ENCODE measurements around the gene TM4SF1.
A peak's percentile ranks its signal among the peaks of the same experiment; 100 is the strongest.
"Not testable (repeated sequence)": the region's sequence is repeated elsewhere in the genome, so short reads cannot be mapped to it uniquely, and the experiment has no call there.

The TM4SF1 gene

DNA sequence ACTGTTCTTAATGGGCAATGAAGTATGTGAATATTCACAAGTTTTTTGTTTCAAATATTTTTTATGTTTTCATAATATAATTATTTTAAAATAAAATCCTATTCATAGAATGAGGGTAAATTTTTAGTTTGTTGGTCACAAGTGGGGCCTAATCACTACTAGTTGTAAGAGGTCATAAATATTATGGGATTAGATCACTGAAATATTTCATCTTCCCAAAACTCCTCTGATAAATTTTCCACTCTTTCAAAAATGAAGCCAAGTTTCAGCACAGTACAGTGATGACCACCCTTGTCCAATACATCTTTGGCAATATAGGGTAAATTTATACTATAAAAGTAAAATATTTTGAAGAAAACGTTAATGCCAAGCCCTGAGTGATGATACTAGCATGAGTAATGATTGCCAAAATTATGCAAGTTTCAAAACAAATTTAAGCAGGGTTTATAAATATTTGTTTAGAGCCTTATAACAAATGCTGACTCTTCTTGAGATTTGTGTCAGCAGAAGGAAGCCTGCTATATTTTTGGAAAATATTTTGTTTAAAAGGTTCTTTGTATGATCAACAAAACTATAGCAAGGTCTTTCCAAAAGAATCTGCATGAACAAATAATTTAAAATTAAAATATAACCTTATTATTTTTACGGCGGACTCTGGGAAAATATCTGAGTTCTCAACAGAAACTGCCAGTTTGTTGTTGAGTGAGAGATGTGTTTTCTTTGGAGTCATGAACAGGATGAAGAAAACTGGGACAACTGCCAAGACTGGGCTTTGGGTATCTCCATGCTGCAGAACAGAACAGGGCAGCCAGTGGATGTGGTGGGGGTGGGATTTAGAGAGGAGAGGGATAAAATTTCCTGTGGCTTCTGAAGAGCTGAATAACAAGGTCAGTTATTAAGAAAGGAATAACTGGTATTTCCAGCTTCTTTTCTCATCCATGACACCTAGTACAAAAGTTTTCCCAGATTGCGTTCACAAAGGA lies 17.9 kb upstream of the TM4SF1 start:
- no peak for DNase-seq (ENCODE audit: low read depth in 2 of 2)

DNA sequence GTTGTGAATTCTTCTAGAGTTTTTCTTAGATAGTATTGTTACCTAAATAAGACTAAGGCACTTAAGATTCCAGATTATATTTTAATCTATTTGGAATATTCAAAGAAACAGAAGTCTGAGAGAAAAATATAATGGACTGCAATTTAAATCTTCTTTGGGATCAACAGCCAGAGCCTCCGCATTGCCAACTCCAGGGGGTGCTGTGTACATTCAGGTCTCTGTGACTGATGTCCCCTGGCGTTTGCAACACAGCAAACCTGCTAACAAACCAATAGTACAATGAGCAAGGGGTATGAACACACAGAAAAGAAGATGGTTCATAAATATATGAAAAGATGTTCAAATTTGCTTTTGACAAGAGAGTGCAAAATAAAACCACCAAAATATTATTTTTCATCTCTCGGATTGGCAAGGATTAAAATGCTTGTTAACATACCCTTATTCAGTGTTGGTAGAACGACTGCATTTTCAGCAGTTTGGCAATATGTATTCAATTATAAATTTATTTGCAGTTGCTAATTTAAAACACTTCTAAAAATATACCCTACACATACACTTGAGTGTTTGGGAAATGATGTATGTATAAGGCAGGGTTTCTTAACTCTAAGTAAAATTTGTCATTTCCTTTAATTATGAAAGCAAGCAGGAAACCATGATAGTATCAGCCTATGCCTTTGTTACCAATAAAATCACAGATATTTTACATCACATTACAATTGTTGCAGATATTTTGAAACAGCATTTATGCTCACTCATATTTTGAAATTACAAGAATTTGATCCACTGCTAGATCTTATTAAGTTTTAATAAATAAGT lies 16.1 kb upstream of the TM4SF1 start:
- DNase-seq (ENCODE audit: low read depth in 2 of 2), result peak in 1 of 2 donors; percentile 1

DNA sequence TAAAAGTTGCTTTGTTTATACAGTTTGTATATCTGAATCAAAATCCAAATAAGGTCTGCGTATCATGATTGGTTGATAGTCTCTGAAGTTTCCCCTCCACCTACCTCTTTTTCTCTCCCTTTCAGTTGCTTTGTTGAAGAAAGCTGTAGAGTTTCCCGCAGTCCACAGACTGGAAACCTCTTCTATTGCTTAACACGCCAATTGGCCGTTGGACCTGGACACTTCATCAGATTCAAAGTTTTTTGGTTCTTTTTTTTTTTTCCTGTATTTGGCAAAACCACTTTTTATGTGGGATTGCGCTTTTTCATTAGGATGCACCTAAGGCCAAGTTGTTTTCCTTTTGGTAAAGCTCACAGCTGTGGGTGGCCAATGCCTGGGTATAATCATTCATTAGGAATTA lies 14.5 kb upstream of the TM4SF1 start:
- no peak for DNase-seq (ENCODE audit: low read depth in 2 of 2)

DNA sequence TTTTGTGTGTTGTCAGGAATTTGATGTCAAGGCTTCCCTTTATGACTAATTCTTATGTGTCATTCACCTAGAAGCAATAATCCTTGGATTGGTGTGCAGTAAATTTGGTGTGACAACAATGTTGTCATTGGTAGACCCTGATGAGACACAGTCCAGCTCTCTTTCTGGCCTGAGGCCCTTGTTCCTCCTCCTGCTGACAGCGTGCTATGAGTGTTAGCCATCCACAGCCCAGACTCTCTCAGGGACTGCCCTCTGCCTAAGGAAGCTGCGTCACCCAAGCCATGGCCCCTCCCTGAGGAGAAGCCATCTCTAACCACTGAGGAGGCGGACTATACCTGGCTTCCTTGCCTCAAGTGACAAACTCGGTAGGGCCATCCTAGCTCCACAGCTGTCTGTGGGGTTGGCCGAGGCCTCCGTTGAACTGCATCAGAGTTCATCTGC lies 13.3 kb upstream of the TM4SF1 start:
- DNase-seq (ENCODE audit: low read depth in 2 of 2), result no peak

DNA sequence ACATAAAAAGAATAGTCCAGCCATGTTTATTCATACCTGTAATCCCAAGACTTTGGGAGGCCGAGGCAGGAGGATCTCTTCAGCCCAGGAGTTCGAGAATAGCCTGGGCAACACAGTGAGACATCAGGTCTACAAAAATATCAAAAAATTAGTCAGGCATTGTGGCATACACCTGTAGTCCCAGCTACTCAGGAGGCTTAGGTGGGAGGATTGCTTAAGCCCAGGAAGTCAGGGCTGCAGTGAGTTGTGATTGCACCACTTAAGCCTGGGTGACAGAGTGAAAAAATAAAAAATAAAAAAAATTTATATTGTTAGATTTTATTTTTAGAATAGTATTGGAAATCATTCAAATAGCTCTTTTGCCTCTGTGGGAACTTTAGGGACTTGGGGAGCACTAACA lies 12.8 kb upstream of the TM4SF1 start:
- DNase-seq (ENCODE audit: low read depth in 2 of 2), result no peak

DNA sequence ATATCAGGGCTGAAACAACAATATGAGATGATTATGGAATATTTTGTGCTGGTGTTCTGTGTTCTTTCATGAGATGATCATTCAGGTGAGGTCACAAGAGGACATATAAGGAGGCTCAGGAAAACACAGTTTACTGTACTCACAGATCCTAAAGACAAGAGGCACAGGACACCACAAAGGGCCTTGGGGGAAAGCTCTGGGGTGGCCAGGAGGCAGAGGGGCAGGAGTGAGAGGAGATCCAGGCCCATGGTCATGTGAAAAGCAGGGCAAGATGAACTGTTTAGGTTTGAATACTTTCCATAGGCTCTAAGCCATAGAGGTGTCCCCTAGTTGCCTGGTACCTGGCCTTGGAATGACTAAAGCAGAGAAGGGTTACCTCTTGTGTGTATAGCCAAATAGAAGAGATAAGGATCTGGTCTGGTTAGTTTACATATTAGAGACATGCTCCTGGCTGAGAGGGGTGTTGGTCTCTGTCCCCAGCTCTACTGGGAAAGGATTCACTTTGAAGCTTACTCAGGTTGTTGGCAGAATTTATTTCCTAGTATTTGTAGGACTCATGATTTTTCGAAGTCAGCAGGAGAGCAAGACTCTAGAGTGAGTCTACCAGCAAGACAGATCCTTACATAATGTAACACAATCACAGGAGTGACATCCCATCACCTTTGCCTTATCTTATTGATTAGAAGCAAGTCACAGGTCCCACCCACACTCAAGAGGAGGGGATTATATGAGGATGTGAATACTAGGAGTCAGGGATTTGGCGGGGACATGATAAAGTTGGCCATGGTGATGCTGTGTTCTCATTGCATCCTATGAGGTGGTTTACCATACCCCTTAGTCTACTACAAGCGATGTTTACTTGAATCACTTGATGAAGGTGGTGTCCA lies 11.3 kb upstream of the TM4SF1 start:
- no peak for DNase-seq (ENCODE audit: low read depth in 2 of 2)

DNA sequence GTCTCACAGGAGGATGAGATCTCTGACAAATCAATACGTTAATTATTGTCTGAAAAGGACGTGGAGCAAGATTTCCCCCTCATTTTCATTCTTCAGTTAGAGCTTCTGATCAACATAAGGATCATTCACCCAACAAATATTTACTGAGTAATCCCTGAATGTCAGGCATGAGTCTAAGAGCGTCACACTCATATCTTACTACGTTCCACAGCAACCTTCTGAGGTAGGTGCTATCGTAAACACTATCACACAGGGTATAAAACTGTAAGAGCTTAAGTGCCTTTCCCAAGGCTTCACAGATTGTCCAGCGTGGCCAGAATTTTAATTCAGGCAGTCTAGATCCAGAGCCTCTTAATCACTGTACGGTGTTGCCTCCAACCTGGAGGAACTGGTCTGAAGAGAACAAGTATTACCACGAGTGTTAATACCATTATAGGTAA lies 10.6 kb upstream of the TM4SF1 start:
- no peak for DNase-seq (ENCODE audit: low read depth in 2 of 2)

DNA sequence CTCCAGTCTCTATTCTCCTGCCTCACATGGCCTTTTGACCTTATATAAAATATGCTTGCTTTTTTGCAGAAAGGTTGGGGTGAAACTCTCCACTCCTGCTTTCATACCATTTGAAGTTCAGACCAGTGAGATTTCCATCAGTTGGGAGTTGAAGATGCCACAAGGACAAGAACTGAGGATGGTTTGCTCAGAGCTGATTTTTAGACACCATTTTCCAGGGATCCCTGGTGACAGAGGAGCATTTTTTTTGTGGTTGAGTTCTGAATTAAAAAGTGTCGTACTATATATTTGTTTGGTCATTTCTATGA lies 8.8 kb upstream of the TM4SF1 start:
- no peak for DNase-seq (ENCODE audit: low read depth in 2 of 2)

DNA sequence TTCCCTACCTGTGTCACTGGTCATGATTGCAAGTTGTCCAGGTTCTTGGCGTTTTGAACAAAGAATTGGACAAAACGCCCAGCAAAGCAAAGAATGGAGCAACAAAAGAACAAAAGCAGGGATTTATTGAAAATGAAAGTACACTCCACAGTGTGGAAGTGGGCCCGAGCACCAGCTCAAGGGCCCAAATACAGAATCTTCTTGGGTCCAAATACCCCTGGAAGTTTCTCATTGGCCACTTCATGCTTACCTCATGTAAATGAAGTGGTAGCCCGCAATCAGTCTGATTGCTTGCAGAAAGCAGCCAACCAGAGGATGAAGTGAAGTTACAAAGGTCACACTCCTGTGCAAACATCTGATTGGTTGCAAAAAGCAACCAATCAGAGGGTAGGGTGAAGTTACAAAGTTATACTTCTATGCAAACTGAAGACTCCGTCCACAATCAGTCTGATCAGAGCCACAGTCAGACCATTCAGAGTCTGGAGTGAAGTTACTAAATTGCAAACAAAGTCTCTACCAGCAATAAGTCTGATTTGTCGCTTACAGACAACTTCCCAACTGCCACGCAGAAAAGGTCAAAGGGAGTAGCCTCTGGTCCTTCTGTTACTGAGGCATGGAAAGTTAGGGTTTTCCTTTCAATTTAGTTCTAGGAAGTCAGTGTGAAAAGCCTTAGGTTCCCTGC lies 8.3 kb upstream of the TM4SF1 start:
- no peak for DNase-seq (ENCODE audit: low read depth in 2 of 2)

DNA sequence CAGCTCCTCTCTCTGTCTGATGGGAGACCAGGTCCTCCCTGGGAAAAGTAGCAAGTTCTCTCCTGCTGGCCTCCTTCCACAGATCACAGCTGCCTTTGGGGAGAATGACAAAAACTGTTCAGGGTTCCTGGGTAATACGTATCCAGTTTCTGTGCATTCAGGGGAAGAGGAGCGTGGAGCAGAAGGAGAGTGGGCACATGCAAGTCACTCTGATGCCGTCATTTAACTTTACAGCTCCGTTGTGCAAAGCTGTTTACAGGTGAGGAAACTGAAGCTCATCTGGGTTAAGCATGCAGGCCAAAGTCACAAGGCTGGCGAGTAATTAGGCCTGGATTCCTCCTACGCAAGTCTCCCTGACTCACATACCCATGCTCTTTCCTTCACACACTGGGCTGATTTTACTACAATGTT lies 7.5 kb upstream of the TM4SF1 start:
- no peak for DNase-seq (ENCODE audit: low read depth in 2 of 2)

DNA sequence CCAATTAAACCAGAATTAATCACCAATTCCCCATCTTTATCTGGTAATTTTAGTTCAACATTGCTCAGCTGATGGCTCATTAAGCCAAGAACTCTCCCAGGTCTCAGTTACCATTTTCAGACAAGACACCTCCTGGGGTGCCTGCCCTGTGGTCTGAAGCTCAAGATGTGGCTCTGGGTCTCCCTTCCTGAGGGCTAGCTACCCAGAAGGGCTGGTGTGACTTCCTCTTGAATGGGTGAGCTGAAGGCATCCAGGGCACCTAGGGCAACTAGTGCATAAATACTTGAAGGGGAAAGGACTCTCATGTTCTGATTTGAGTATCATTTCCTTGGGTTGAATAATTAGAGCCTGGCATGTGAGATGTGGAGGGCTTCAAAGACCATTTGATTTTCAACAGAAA lies 6.7 kb upstream of the TM4SF1 start:
- no peak for DNase-seq (ENCODE audit: low read depth in 2 of 2)

DNA sequence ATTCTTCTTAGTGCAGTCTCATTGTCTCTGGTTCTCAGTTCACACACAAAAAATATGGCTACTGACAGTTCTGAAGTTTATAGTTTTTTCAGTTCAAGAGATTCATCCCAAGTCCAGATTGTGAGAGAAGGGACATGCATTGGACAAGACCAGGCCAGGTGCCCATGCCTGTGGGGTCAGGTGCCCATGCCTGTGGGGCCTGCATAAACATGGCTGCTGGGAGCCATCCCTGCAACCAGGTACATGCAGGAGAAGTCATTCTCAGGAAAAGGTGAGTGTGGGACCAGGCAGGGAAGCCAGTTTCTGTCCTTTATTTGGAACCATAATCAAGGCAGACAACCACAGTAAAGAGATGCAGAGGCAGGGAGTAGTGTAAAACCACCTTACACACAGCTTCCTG lies 6.3 kb upstream of the TM4SF1 start:
- no peak for DNase-seq (ENCODE audit: low read depth in 2 of 2)

DNA sequence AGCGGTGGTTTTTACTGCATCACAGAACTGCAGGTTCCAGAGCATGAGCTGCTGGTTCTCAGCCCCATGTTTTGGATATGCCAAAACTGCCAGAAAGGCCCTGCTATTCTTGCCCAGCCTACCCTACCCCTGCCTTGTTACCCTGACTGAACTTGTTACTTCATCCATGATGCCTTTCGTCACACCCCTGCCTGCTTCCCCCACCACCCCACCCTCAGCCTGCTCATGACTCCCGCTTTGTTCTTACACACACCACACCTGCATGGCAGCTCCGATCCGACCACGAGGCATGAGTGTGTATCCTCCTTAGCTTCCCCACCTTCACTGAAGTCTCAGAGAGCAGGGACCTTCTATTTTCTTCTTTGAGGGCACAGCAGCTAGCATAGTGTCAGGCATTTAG lies 5.1 kb upstream of the TM4SF1 start:
- no peak for DNase-seq (ENCODE audit: low read depth in 2 of 2)

DNA sequence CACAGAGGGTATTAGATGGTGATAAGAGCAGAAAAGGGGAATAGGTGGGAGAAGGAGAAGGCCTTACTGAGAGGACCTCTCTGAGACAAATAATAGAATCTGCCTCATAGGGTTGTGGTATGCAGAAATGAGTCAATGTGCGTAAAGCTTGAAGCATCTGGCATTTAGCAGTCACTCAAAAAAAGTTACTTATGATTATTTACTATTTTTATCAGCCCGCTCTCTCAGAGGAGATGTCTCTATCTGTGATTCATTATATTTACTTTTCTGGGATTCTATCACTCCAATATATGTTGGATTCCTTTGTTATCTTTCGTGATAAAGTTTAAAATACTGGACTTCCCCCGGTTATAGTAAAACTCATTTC lies 4.6 kb upstream of the TM4SF1 start:
- DNase-seq (ENCODE audit: low read depth in 2 of 2), result no peak

DNA sequence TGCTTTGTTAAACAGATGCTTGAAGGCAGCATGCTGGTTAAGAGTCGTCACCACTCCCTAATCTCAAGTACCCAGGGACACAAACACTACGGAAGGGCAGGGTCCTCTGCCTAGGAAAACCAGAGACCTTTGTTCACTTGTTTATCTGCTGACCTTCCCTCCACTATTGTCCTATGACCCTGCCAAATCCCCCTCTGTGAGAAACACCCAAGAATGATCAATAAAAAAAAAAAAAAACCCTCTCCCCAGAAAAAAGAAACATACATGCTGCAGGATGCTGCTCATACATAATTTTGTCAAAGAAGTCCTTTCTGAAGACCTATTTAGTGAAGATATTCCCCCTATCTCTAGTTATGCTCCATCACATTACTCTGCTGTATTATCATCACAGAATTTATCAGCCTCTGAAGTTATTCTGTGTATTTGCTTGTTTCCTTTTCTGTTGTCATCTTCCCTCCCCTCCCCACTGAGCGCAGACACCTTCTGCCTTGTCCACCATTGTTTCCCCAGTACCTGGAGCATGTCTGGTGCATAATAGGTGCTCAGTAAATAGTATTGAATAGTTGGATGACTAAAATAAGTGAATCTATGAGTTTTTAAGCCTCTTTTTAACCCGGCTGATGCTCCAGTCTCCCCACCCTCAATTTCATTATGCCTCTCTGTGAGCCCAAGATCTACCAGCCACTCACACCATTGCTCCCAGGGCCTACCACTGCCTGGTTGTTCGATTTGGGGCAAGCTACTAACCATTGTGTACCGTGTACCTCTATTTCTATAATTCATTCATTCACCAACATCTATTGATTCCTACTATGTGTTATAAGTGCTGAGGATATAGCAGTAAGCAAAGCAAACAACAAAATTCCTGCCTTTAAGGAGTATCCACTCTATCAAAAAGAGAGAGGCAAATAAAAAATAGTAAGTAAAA lies 4.0 kb upstream of the TM4SF1 start:
- DNase-seq (ENCODE audit: low read depth in 2 of 2), result no peak

DNA sequence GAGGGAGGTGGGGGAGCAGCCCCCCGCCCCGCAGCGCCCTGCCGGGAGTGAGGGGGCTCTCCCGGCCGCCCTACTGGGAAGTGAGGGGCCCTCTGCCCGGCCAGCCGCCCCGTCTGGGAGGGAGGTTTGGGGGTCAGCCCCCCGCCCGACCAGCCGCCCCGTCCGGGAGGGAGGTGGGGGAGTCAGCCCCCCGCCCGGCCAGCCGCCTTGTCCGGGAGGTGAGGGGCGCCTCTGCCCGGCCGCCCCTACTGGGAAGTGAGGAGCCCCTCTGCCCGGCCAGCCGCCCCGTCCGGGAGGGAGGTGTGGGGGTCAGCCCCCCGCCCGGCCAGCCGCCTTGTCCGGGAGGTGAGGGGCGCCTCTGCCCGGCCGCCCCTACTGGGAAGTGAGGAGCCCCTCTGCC lies 2.8 kb upstream of the TM4SF1 start:
- not testable (repeated sequence) for DNase-seq (ENCODE audit: low read depth in 2 of 2)

DNA sequence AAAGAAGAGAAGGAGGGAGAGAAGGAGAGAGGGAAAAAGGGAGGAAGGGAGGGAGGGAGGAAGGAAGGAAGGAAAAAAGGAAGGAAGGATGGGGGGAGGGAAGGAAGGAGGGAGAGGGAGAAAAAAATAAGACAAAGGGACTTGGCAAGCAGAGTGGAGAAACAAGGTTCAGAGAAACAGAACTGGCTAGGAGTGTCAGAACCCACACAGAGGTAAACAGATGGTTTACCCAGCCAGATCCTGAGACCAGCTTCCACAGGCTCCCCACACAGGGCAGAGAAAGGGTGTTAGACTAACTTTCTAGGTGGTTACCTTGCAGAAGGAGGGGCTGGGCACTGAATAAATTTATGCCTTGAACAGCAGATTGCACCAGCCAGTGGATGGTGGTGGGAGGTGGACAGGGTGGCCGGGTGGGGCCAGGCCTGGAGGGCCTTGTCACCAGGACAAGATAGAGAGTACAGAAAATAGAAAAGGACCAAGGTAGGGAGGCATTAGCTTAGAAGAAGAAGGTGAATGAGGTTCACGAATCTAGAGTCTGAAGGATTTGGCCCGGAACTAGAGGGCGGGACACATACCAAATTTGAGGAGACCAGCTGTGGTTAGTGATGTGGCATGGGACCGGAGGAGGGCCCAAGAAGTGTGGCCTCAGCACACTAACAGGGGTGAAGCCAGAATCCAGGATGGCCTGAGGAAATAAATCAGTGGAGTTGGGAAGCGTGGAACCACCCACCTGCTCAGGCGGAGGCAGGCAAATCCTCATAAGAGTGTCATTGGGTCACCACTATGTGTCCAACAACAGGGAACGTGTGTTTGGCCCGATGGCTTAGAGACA lies 1.2 kb upstream of the TM4SF1 start:
- DNase-seq (ENCODE audit: low read depth in 2 of 2), result no peak

DNA sequence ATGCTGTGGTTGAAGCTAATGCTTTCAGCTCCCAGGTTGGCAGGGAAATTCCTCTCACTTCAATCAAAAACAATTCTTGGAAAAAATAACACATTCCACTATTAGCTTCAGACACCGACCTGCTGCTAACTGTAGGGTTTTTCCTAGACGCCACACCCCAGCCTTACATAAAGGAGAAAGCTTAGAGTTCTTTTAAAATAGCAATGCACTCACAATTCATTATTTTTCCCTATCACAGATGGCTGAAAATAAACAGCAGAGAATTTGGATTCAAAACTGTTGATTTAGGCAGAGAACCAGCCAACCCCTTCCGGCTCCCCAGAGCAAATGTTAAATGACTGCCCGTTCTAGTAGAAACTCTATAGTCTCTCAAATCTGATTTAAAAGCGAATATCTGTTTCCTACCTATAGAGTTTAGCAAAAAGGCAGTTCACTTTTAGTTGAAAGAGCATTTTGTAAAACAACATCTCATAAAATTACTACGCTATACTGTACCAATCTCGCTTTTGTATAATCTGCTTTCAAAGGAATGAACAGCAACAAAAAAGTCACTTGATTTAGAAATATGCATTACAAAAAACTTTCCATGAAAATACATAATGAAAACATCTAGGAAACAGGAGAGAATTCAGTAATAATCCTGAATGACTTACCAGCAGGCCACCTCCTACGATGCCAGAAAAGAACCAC lies 586 bp downstream of the TM4SF1 start:
- DNase-seq (ENCODE audit: low read depth in 2 of 2), result no peak

Data from stimulated activated CD4-positive, alpha-beta T cell treated with anti-CD3 and anti-CD28 coated beads, Interleukin-1b, Interleukin-23, amount 100 ng/mL, for 4 hours (primary cell).